Caco-2 (cell line): ENCODE results near the gene MIEF2. TPM values are rescaled to one million over a fixed set of nuclear protein-coding genes. Genes with fewer than 3 reads are reported as not detected.

Experiments used
- BruUV-seq: library from RNA; stranded (reverse); fragments of 400-500 nt; replicated peaks from 2 replicates; lab custom pipeline; 2021; lab: Mats Ljungman, UMichigan
- CTCF ChIA-PET: fragments of 300-600 bp; sonication (Branson Sonifier 250); formaldehyde crosslinking; loops from one replicate; lab custom pipeline; 2022; ENCODE audit warnings: antibody characterized with exemption; lab: Charles Lee
- POLR2A ChIA-PET: fragments of 300-600 bp; sonication (Branson Sonifier 250); formaldehyde crosslinking; loops from one replicate; lab custom pipeline; 2022; ENCODE audit warnings: antibody characterized with exemption; lab: Charles Lee
- DNase-seq, 2 experiments: peaks; one replicate each; pipeline versions ENCODE4 v3.0.0 to v3.0.0-alpha.2; 2020 to 2022
- H3K27me3 ChIP-seq: replicated peaks from 2 replicates; pipeline ENCODE4 v1.6.0; 2011; ENCODE audit warnings: low read length; ENCODE audit not compliant: control insufficient read depth, insufficient read depth
- H3K36me3 ChIP-seq: 2 replicates; pipeline ENCODE4 v1.5.1; 2011; ENCODE audit warnings: low read length; ENCODE audit not compliant: control insufficient read depth, insufficient read depth
- H3K4me1 ChIP-seq: fragments of 250-450 bp; sonication (Bioruptor Pico); 2 replicates; pipeline ENCODE4 v1.5.1; 2020; ENCODE audit warnings: mild to moderate bottlenecking
- H3K4me3 ChIP-seq: 2 replicates; pipeline ENCODE4 v1.5.1; 2011; ENCODE audit warnings: low read depth, mild to moderate bottlenecking, control low read depth, low read length
- H3K9me3 ChIP-seq: fragments of 250-450 bp; sonication (Bioruptor Pico); 2 replicates; pipeline ENCODE4 v1.5.1; 2020; ENCODE audit warnings: mild to moderate bottlenecking, moderate library complexity
- H3K27ac Mint-ChIP-seq: one replicate; pipeline ENCODE4 v1.8.0; 2022; ENCODE audit warnings: mixed read lengths; ENCODE audit not compliant: unreplicated experiment
- H3K27me3 Mint-ChIP-seq: one replicate; pipeline ENCODE4 v1.8.0; 2022; ENCODE audit warnings: mixed read lengths; ENCODE audit not compliant: insufficient read depth, unreplicated experiment
- H3K36me3 Mint-ChIP-seq: one replicate; pipeline ENCODE4 v1.8.0; 2022; ENCODE audit warnings: mild to moderate bottlenecking, mixed read lengths; ENCODE audit not compliant: insufficient read depth, unreplicated experiment
- H3K4me1 Mint-ChIP-seq: one replicate; pipeline ENCODE4 v1.8.0; 2022; ENCODE audit warnings: low read depth, mixed read lengths; ENCODE audit not compliant: unreplicated experiment
- H3K4me3 Mint-ChIP-seq: one replicate; pipeline ENCODE4 v1.8.0; 2022; ENCODE audit warnings: mild to moderate bottlenecking, moderate library complexity, mixed read lengths; ENCODE audit not compliant: unreplicated experiment
- H3K9me3 Mint-ChIP-seq: one replicate; pipeline ENCODE4 v1.8.0; 2022; ENCODE audit warnings: mixed read lengths; ENCODE audit not compliant: unreplicated experiment
- CTCF ChIP-seq, 2 experiments: fragments of 200-600 bp in 1 of 2; IDR thresholded peaks; 1 replicate in 1 of 2; 2 replicates in 1 of 2; pipeline versions ENCODE4 v1.5.1 to v1.8.0; 2011 to 2022; ENCODE audit warnings: antibody characterized with exemption in 1 of 2, control low read depth in 1 of 2, inconsistent platforms in 1 of 2, low read depth in 1 of 2, low read length in 1 of 2, mild to moderate bottlenecking in 1 of 2, moderate library complexity in 1 of 2; ENCODE audit not compliant: insufficient read depth in 1 of 2, severe bottlenecking in 1 of 2, unreplicated experiment in 1 of 2
- intact Hi-C: fragments of 100-400 bp; cut with micrococcal nuclease; formaldehyde crosslinking; loops from one replicate; pipeline ENCODE4 v1.10.0; 2022; ENCODE audit not compliant: unreplicated experiment
- total RNA-seq: library from RNA; stranded (reverse); gene quantifications from 2 replicates; pipeline ENCODE4 v1.2.3, GENCODE V29; 2022

Gene MIEF2
- total RNA-seq, 1 experiment from 2014 or later = 22.3 TPM

DNA sequence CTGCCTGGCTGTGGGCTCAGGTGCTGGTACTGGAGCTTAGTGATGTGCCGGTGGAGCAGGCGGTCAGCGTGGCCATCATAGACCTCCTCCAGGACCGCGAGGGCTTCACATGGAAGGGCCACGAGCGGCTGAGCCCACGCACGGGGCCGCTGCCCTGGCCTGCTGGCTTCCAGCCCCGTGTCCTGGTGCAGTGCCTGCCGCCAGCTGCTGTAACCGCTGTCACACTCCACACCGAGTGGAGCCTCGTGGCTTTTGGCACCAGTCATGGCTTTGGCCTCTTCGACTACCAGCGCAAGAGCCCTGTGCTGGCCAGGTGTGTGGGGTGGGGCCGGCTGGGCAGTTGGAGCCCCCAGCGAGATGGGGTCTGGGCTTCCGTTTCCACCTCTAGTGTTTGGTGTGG lies 23.0 kb upstream of the MIEF2 start:
- H3K27me3 ChIP-seq = no peaks in the 10 kb centered on the region
- ChIA-PET POLR2A (no interaction called here), CTCF (no interaction called here)
- no peaks in the 10 kb centered on the region for H3K4me1 Mint-ChIP-seq
- no peaks in the 10 kb centered on the region for H3K9me3 ChIP-seq
- no peaks in the 10 kb centered on the region for H3K27me3 Mint-ChIP-seq
- peaks cover 6% of the 10 kb centered on the region for H3K36me3 ChIP-seq
- no peak for DNase-seq
- H3K4me3 Mint-ChIP-seq = no peak overlapping the region
- H3K4me3 ChIP-seq = no peak overlapping the region
- no peak for TF ChIP-seq CTCF (IDR thresholded peaks at IDR 0.05; ENCODE audit: insufficient read depth in 1 of 2, low read depth in 1 of 2, low read length in 1 of 2, severe bottlenecking in 1 of 2, unreplicated experiment in 1 of 2)
- H3K9me3 Mint-ChIP-seq = no peaks in the 10 kb centered on the region
- H3K4me1 ChIP-seq = no peaks in the 10 kb centered on the region
- peaks cover 36% of the 10 kb centered on the region for H3K36me3 Mint-ChIP-seq
- intact Hi-C loops = no loop called here
- BruUV-seq = no TSS peak
- H3K27ac Mint-ChIP-seq = no peak overlapping the region

GRCh38 chr17:18238299-18238698 lies 22.2 kb upstream of the MIEF2 start:
- Mint-ChIP-seq H3K4me3 (no peak overlapping the region), H3K36me3 (peaks cover 44% of the 10 kb centered on the region), H3K4me1 (no peaks in the 10 kb centered on the region), H3K27me3 (no peaks in the 10 kb centered on the region), H3K27ac (no peak overlapping the region), H3K9me3 (no peaks in the 10 kb centered on the region)
- ChIA-PET POLR2A (no interaction called here), CTCF (no interaction called here)
- BruUV-seq = no TSS peak
- H3K9me3 ChIP-seq = no peaks in the 10 kb centered on the region
- peaks cover 6% of the 10 kb centered on the region for H3K36me3 ChIP-seq
- no peak for TF ChIP-seq CTCF (IDR thresholded peaks at IDR 0.05; ENCODE audit: insufficient read depth in 1 of 2, low read depth in 1 of 2, low read length in 1 of 2, severe bottlenecking in 1 of 2, unreplicated experiment in 1 of 2)
- intact Hi-C loops = no loop called here
- H3K4me3 ChIP-seq = no peak overlapping the region
- no peaks in the 10 kb centered on the region for H3K27me3 ChIP-seq
- no peak for DNase-seq
- no peaks in the 10 kb centered on the region for H3K4me1 ChIP-seq

DNA sequence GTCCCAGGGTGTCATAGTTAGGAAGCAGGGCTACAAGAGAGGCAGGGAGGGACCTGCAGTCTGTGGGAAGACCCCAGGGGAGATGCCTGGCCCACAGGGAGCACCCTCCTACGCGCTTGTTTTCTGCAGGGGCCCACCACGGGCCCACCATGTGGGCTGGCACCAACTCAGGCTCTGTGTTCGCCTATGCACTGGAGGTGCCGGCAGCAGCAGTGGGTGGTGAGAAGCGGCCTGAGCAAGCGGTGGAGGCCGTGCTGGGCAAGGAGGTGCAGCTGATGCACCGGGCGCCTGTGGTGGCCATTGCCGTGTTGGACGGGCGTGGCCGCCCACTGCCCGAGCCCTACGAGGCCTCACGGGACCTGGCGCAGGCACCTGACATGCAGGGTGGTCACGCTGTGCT lies 20.0 kb upstream of the MIEF2 start:
- H3K27ac Mint-ChIP-seq = no peak overlapping the region
- no peaks in the 10 kb centered on the region for H3K4me1 Mint-ChIP-seq

More for the DNA sequence above, 20.0 kb upstream of the MIEF2 start:
- BruUV-seq = no TSS peak
- POLR2A ChIA-PET = no interaction called here
- H3K4me3 ChIP-seq = no peak overlapping the region
- Mint-ChIP-seq H3K4me3 (no peak overlapping the region), H3K36me3 (peaks cover 63% of the 10 kb centered on the region), H3K27me3 (no peaks in the 10 kb centered on the region), H3K9me3 (no peaks in the 10 kb centered on the region)
- H3K4me1 ChIP-seq = no peaks in the 10 kb centered on the region
- H3K27me3 ChIP-seq = no peaks in the 10 kb centered on the region
- H3K9me3 ChIP-seq = no peaks in the 10 kb centered on the region
- TF ChIP-seq CTCF (IDR thresholded peaks at IDR 0.05; ENCODE audit: insufficient read depth in 1 of 2, low read depth in 1 of 2, low read length in 1 of 2, severe bottlenecking in 1 of 2, unreplicated experiment in 1 of 2) = no peak
- DNase-seq = no peak
- H3K36me3 ChIP-seq = peaks cover 4% of the 10 kb centered on the region
- intact Hi-C loops = no loop called here
- CTCF ChIA-PET = interaction anchor here (0.6 kb wide), 1 partner anchor 28 kb away, joined by 3 read pairs; no protein-coding TSS in a partner anchor
